H1 (cell line): ENCODE data around the gene NCKIPSD. TPM values are rescaled to one million over a fixed set of nuclear protein-coding genes. Genes with fewer than 3 reads are reported as not detected.
A peak's percentile ranks its signal among the peaks of the same experiment; 100 is the strongest.

ENCODE experiments used
- CTCF ChIA-PET: fragments of 300-600 bp; sonication (Branson Sonifier 250); formaldehyde crosslinking; loops from one replicate; lab custom pipeline; 2021; ENCODE audit not compliant: partially characterized antibody; lab: Charles Lee
- POLR2A ChIA-PET: fragments of 300-600 bp; sonication (Branson Sonifier 250); formaldehyde crosslinking; loops from one replicate; lab custom pipeline; 2021; ENCODE audit warnings: inconsistent platforms; ENCODE audit not compliant: partially characterized antibody; lab: Charles Lee
- DNase-seq, 2 experiments: peaks; one replicate each; pipeline versions ENCODE4 v3.0.0 to v3.0.0-alpha.2; 2010 to 2022; ENCODE audit warnings: low spot score in 2 of 2, low read depth in 1 of 2, mixed read lengths in 1 of 2
- FAIRE-seq: peaks from 2 replicates; lab custom pipeline; 2011; peaks lifted over from hg19 to GRCh38; lab: Jason Lieb, UNC
- H2AFZ ChIP-seq: 2 replicates; pipeline ENCODE4 v1.8.1; 2012; ENCODE audit warnings: low read length, inconsistent platforms
- H2AK5ac ChIP-seq: 2 replicates; pipeline ENCODE4 v1.6.1; 2013; ENCODE audit warnings: low read depth, low read length
- H2BK120ac ChIP-seq: replicated peaks from 2 replicates; pipeline ENCODE3; 2013; ENCODE audit warnings: low read depth, low read length, inconsistent platforms
- H2BK12ac ChIP-seq: 2 replicates; pipeline ENCODE4 v1.6.1; 2013; ENCODE audit warnings: low read depth, low read length
- H2BK15ac ChIP-seq: 2 replicates; pipeline ENCODE4 v1.6.1; 2013; ENCODE audit warnings: low read length
- H2BK20ac ChIP-seq: 2 replicates; pipeline ENCODE4 v1.6.1; 2013; ENCODE audit warnings: low read length
- H2BK5ac ChIP-seq: 2 replicates; pipeline ENCODE4 v1.6.1; 2013; ENCODE audit warnings: low read depth, low read length
- H3K14ac ChIP-seq: 2 replicates; pipeline ENCODE4 v1.6.1; 2013; ENCODE audit warnings: inconsistent platforms; ENCODE audit not compliant: insufficient read length
- H3K18ac ChIP-seq: 2 replicates; pipeline ENCODE4 v1.6.1; 2013; ENCODE audit warnings: low read length; ENCODE audit errors: extremely low read depth
- H3K23ac ChIP-seq: 2 replicates; pipeline ENCODE4 v1.6.1; 2013; ENCODE audit warnings: inconsistent platforms; ENCODE audit not compliant: insufficient read length
- H3K23me2 ChIP-seq: 2 replicates; pipeline ENCODE4 v1.6.1; 2013; ENCODE audit warnings: low read depth, low read length
- H3K27ac ChIP-seq: 2 replicates; pipeline ENCODE4 v1.6.1; 2011; ENCODE audit warnings: low read depth, low read length, inconsistent platforms
- H3K27me3 ChIP-seq, 4 experiments: replicated peaks in 1 of 4; 1 replicate in 1 of 4; 2 replicates in 3 of 4; pipeline versions ENCODE4 v1.6.1 to v1.8.1; 2011 to 2013; ENCODE audit warnings: low read length in 3 of 4, mild to moderate bottlenecking in 3 of 4, inconsistent platforms in 2 of 4, mixed read lengths in 2 of 4, moderate library complexity in 1 of 4; ENCODE audit not compliant: control insufficient read depth in 3 of 4, insufficient read depth in 3 of 4; ENCODE audit errors: extremely low read depth in 1 of 4
- H3K36me3 ChIP-seq, 4 experiments: 2 replicates each; pipeline versions ENCODE4 v1.6.1 to v1.8.1; 2011 to 2013; ENCODE audit warnings: mild to moderate bottlenecking in 4 of 4, low read length in 3 of 4, moderate library complexity in 2 of 4, control low read depth in 1 of 4, inconsistent platforms in 1 of 4; ENCODE audit not compliant: insufficient read depth in 4 of 4, control insufficient read depth in 2 of 4
- H3K4ac ChIP-seq: replicated peaks from 2 replicates; pipeline ENCODE3; 2013; ENCODE audit warnings: low read length, low read depth, mixed read lengths, inconsistent platforms; ENCODE audit not compliant: insufficient read length
- H3K4me1 ChIP-seq, 4 experiments: replicated peaks in 1 of 4; 1 replicate in 1 of 4; 2 replicates in 3 of 4; pipeline versions ENCODE4 v1.6.1 to v1.8.1; 2011 to 2013; ENCODE audit warnings: low read length in 3 of 4, inconsistent platforms in 2 of 4, mixed read lengths in 1 of 4; ENCODE audit not compliant: insufficient read depth in 4 of 4, control insufficient read depth in 3 of 4
- H3K4me2 ChIP-seq, 2 experiments: 2 replicates each; pipeline versions ENCODE4 v1.6.1 to v1.8.1; 2011 to 2013; ENCODE audit warnings: low read depth in 2 of 2, low read length in 2 of 2, control low read depth in 1 of 2, inconsistent platforms in 1 of 2, mild to moderate bottlenecking in 1 of 2; ENCODE audit not compliant: insufficient read depth in 1 of 2
- H3K4me3 ChIP-seq, 4 experiments: fragments of 200-600, 300-600 bp in 1 of 4; sonication (generic), shearing (Covaris generic), sonication (Bioruptor Twin) in 1 of 4; 2 replicates each; pipeline versions ENCODE4 v1.5.1 to v1.8.1; 2011 to 2016; ENCODE audit warnings: low read length in 4 of 4, low read depth in 3 of 4, control low read depth in 2 of 4, inconsistent platforms in 2 of 4, mild to moderate bottlenecking in 2 of 4, mixed read lengths in 1 of 4, moderate library complexity in 1 of 4; ENCODE audit not compliant: insufficient read depth in 2 of 4; ENCODE audit errors: extremely low read depth in 1 of 4
- H3K56ac ChIP-seq: replicated peaks from 2 replicates; pipeline ENCODE3; 2013; ENCODE audit warnings: low read depth, mild to moderate bottlenecking, mixed read lengths, low read length, inconsistent platforms; ENCODE audit not compliant: insufficient read length
- H3K79me1 ChIP-seq: 2 replicates; pipeline ENCODE4 v1.6.1; 2013; ENCODE audit warnings: low read depth, low read length, control low read depth
- H3K79me2 ChIP-seq, 2 experiments: 2 replicates each; pipeline versions ENCODE4 v1.6.1 to v1.8.1; 2012 to 2013; ENCODE audit warnings: low read length in 2 of 2, mild to moderate bottlenecking in 2 of 2, inconsistent platforms in 1 of 2; ENCODE audit not compliant: insufficient read depth in 2 of 2, control insufficient read depth in 1 of 2
- H3K9ac ChIP-seq, 4 experiments: replicated peaks in 1 of 4; 1 replicate in 1 of 4; 2 replicates in 3 of 4; pipeline versions ENCODE4 v1.6.1 to v1.8.1; 2011 to 2013; ENCODE audit warnings: low read depth in 3 of 4, low read length in 3 of 4, control low read depth in 2 of 4, mild to moderate bottlenecking in 2 of 4, moderate library complexity in 2 of 4, inconsistent platforms in 1 of 4; ENCODE audit errors: extremely low read depth in 1 of 4
- H3K9me3 ChIP-seq, 2 experiments: 2 replicates each; pipeline versions ENCODE4 v1.6.1 to v1.8.1; 2012 to 2013; ENCODE audit warnings: mild to moderate bottlenecking in 2 of 2, moderate library complexity in 2 of 2, control low read depth in 1 of 2, inconsistent platforms in 1 of 2, low read depth in 1 of 2, low read length in 1 of 2, mixed read lengths in 1 of 2; ENCODE audit not compliant: insufficient read depth in 2 of 2
- H4K20me1 ChIP-seq, 2 experiments: replicated peaks in 1 of 2; 2 replicates each; pipeline versions ENCODE3 to v1.8.1; 2011 to 2013; ENCODE audit warnings: inconsistent platforms in 2 of 2, low read length in 2 of 2, mild to moderate bottlenecking in 1 of 2; ENCODE audit not compliant: insufficient read depth in 2 of 2, control insufficient read depth in 1 of 2
- H4K5ac ChIP-seq: 2 replicates; pipeline ENCODE4 v1.6.1; 2013; ENCODE audit warnings: low read length, low read depth, mixed read lengths, inconsistent platforms; ENCODE audit not compliant: insufficient read length
- H4K8ac ChIP-seq: 2 replicates; pipeline ENCODE4 v1.8.0; 2013; ENCODE audit warnings: mild to moderate bottlenecking, moderate library complexity, low read length, inconsistent platforms; ENCODE audit not compliant: insufficient read depth; ENCODE audit errors: extremely low read depth
- H4K91ac ChIP-seq: replicated peaks from 2 replicates; pipeline ENCODE3; 2013; ENCODE audit warnings: low read length, mixed read lengths, inconsistent platforms; ENCODE audit not compliant: insufficient read length
- E2F6 ChIP-seq: IDR thresholded peaks from 2 replicates; pipeline ENCODE4 v1.6.1; 2012; ENCODE audit warnings: inconsistent platforms
- NANOG ChIP-seq: IDR thresholded peaks from 2 replicates; pipeline ENCODE4 v1.6.1; 2011; ENCODE audit warnings: low read length, low read depth, mild to moderate bottlenecking, inconsistent platforms; ENCODE audit not compliant: insufficient read depth, poor library complexity, severe bottlenecking
- WGBS, 2 experiments: shearing (Covaris generic) in 1 of 2; methylation state at CpG; one replicate each; pipeline versions ENCODE4 v1.1.6 to v1.1.7; 2013 to 2015; ENCODE audit warnings: low lambda C conversion rate in 2 of 2, mixed read lengths in 2 of 2, inconsistent platforms in 1 of 2, low coverage in 1 of 2, missing lambda C conversion rate in 1 of 2; ENCODE audit not compliant: insufficient replicate concordance in 2 of 2, insufficient coverage in 1 of 2, insufficient read length in 1 of 2; ENCODE audit errors: extremely low coverage in 1 of 2, missing lambda C conversion rate in 1 of 2; 5-methylcytosine and 5-hydroxymethylcytosine counted together
- polyA plus RNA-seq, 7 experiments: library from polyadenylated mRNA; depleted of rRNA in 3 of 7; stranded (reverse) in 5 of 7; unstranded in 2 of 7; fragments of >200 nt in 5 of 7; fragments of 200-250 nt in 2 of 7; gene quantifications; 1 replicate in 5 of 7; 2 replicates in 1 of 7; 4 replicates in 1 of 7; pipeline versions ENCODE4 v1.2.1 to v1.2.3, GENCODE V29; 2011 to 2013; ENCODE audit warnings: missing spikeins in 2 of 7, mixed read lengths in 2 of 7
- total RNA-seq: library from RNA; stranded (reverse); fragmentation: NEBNext Ultra II Directional; extraction: Animal tissue kit (Norgen Biotek cat#: 25700); gene quantifications from 2 replicates; pipeline ENCODE4 v1.2.1, GENCODE V29; 2021

Gene NCKIPSD
- total and polyA plus RNA-seq, 2 of the 8 experiments (the other 6 are each of a cell fraction or from before 2014, with no cell fraction given), result 34.7 to 91.8 TPM

GRCh38 chr3:48637305-48637704 is 48.4 kb downstream of the NCKIPSD start:
- no peak for DNase-seq
- 83% methylated on average over 6 of the region's 6 CpGs; no CpG with 5 or more reads in 1 of the 2 experiments for WGBS, 2 experiments
- CTCF ChIA-PET, result interaction anchor here (0.6 to 2.5 kb wide), 3 partner anchors 24 to 88 kb away, joined by 3 to 7 read pairs (median 3); no protein-coding TSS in a partner anchor
- H3K79me1 ChIP-seq, result peaks cover 7% of the 10 kb centered on the region
- H3K27me3 ChIP-seq, result no peaks in the 10 kb centered on the region
- H3K4ac ChIP-seq, result no peak overlapping the region
- no peak for FAIRE-seq
- peaks cover 2% of the 10 kb centered on the region; the same call in 1 of the 2 replicates for H3K23me2 ChIP-seq
- no peak overlapping the region for H3K4me3 ChIP-seq
- 0 out of 2 replicates have a peak overlapping the region, but pooled peaks have one; percentile 55 for H2AK5ac ChIP-seq
- no peaks in the 10 kb centered on the region for H3K9me3 ChIP-seq
- no peak overlapping the region for H2BK20ac ChIP-seq
- no peak overlapping the region for H3K27ac ChIP-seq
- no peak overlapping the region for H3K9ac ChIP-seq
- no peak overlapping the region for H2AFZ ChIP-seq
- H4K5ac ChIP-seq, result no peak overlapping the region
- peaks cover 3 to 15% of the 10 kb centered on the region in 2 experiments for H4K20me1 ChIP-seq
- H2BK12ac ChIP-seq, result no peak overlapping the region
- no peak overlapping the region for H3K56ac ChIP-seq
- no peak overlapping the region; the same call in 1 of the 2 replicates for H2BK5ac ChIP-seq
- H3K18ac ChIP-seq, result no peak overlapping the region
- H3K23ac ChIP-seq, result no peak overlapping the region
- H3K36me3 ChIP-seq, result peaks cover 0 to 25% (median 13%) of the 10 kb centered on the region in 4 experiments; a peak in 6 of 8 replicates
- H4K91ac ChIP-seq, result no peak overlapping the region
- H3K4me1 ChIP-seq, result peaks cover 3 to 6% (median 5%) of the 10 kb centered on the region in 4 experiments
- H2BK120ac ChIP-seq, result no peak overlapping the region
- peak overlapping the region; percentile 1; the same call in 1 of the 2 replicates for H4K8ac ChIP-seq
- H2BK15ac ChIP-seq, result no peak overlapping the region
- peak overlapping the region in 1 of 2 experiments; percentile 38; a peak in 1 of 4 replicates for H3K4me2 ChIP-seq
- H3K79me2 ChIP-seq, result peaks cover 0 to 9% of the 10 kb centered on the region in 2 experiments; a peak in 1 of 4 replicates
- H3K14ac ChIP-seq, result no peak overlapping the region
- POLR2A ChIA-PET, result interaction anchor here (1.6 to 9.8 kb wide), 5 partner anchors 16 to 222 kb away, joined by 4 to 111 read pairs (median 22); partner anchors contain the start of genes CELSR3 and UQCRC1
- no peak for TF ChIP-seq NANOG
- TF ChIP-seq E2F6, result no peak
